Activated naive CD8-positive, alpha-beta T cell treated with anti-CD3 and anti-CD28 coated beads, Interleukin-2, amount 50 U/mL, for 16 hours (primary cell): ENCODE results near the gene RFESD.
A peak's percentile ranks its signal among the peaks of the same experiment; 100 is the strongest.
"Not testable (repeated sequence)": the region's sequence is repeated elsewhere in the genome, so short reads cannot be mapped to it uniquely, and the experiment has no call there.

Experiments
- DNase-seq: peaks from one replicate; pipeline ENCODE4 v3.0.0-alpha.2; 2020; ENCODE audit warnings: low read depth, low spot score

Gene RFESD

GRCh38 chr5:95628933-95629332, 17.6 kb upstream of the RFESD start:
- DNase-seq, result no peak

- no peak for DNase-seq
Measured at GRCh38 chr5:95630394-95630917, 16.1 kb upstream of the RFESD start.

- no peak for DNase-seq
Measured at GRCh38 chr5:95631255-95631958, 15.2 kb upstream of the RFESD start.

- DNase-seq, result peak; percentile 40
Measured at GRCh38 chr5:95631991-95632675, 14.4 kb upstream of the RFESD start.

- DNase-seq, result not testable (repeated sequence)
Measured at GRCh38 chr5:95632942-95633341, 13.6 kb upstream of the RFESD start.

- DNase-seq, result no peak
Measured at GRCh38 chr5:95633671-95634070, 12.9 kb upstream of the RFESD start.

GRCh38 chr5:95634081-95634480, 12.5 kb upstream of the RFESD start:
- no peak for DNase-seq

GRCh38 chr5:95638632-95639031, 7.9 kb upstream of the RFESD start:
- DNase-seq, result no peak

GRCh38 chr5:95641741-95642220, 4.8 kb upstream of the RFESD start:
- no peak for DNase-seq

GRCh38 chr5:95643152-95643551, 3.4 kb upstream of the RFESD start:
- no peak for DNase-seq

GRCh38 chr5:95644351-95645042, 2.1 kb upstream of the RFESD start:
- DNase-seq, result no peak

GRCh38 chr5:95646226-95646568, 380 bp upstream of the RFESD start:
- not testable (repeated sequence) for DNase-seq

GRCh38 chr5:95647886-95648860, 1.6 kb downstream of the RFESD start:
- no peak for DNase-seq

- no peak for DNase-seq
Measured at GRCh38 chr5:95649274-95649673, 2.7 kb downstream of the RFESD start.

GRCh38 chr5:95649842-95650620, 3.5 kb downstream of the RFESD start:
- DNase-seq, result no peak

- no peak for DNase-seq
Measured at GRCh38 chr5:95652849-95653248, 6.3 kb downstream of the RFESD start.

- DNase-seq, result no peak
Measured at GRCh38 chr5:95654196-95654595, 7.6 kb downstream of the RFESD start.

- no peak for DNase-seq
Measured at GRCh38 chr5:95655575-95655974, 9.0 kb downstream of the RFESD start.

GRCh38 chr5:95660060-95660459, 13.5 kb downstream of the RFESD start:
- no peak for DNase-seq

- DNase-seq, result no peak
Measured at GRCh38 chr5:95662946-95663345, 16.4 kb downstream of the RFESD start.
